ENCODE measurements around the gene LPIN1. TPM values are rescaled to one million over a fixed set of nuclear protein-coding genes. Genes with fewer than 3 reads are reported as not detected.

Gene LPIN1
- total and polyA plus RNA-seq, 4 donors, result 10.1 to 27.4 (median 13.4) TPM

- Histone ChIP-seq H3K4me3 (ENCODE audit: low read depth in 1 of 3, low read length in 3 of 3) (no peak overlapping the region), H3K4me1 (ENCODE audit: control insufficient read depth in 4 of 4, insufficient read depth in 4 of 4, low read length in 3 of 4) (peaks cover 0 to 10% (median 6%) of the 10 kb centered on the region in 4 donors), H3K27me3 (ENCODE audit: control insufficient read depth in 4 of 4, insufficient read depth in 4 of 4, low read length in 3 of 4) (no peaks in the 10 kb centered on the region), H3K27ac (ENCODE audit: low read depth in 1 of 2, low read length in 2 of 2) (no peak overlapping the region), H3K9ac (ENCODE audit: low read depth in 1 of 2, low read length in 2 of 2) (no peak overlapping the region), H3K36me3 (ENCODE audit: control insufficient read depth in 4 of 4, insufficient read depth in 3 of 4, low read depth in 1 of 4, low read length in 3 of 4) (peaks cover 20 to 41% (median 30%) of the 10 kb centered on the region in 4 donors), H3K9me3 (ENCODE audit: control insufficient read depth in 4 of 4, low read length in 3 of 4) (no peaks in the 10 kb centered on the region)
- WGBS, result 92% methylated on average over 5 of the region's 5 CpGs
- DNase-seq (ENCODE audit: low spot score), result no peak
- TF ChIP-seq GABPA (IDR thresholded peaks at IDR 0.05 in 1 of 2, conservative IDR thresholded peaks at IDR 0.05 in 1 of 2), result no peak
- no peak for TF ChIP-seq FOXA1 (IDR thresholded peaks at IDR 0.05)
- TF ChIP-seq NR2F2 (IDR thresholded peaks at IDR 0.05), result no peak
Measured at GRCh38 chr2:11766016-11766415, 19.6 kb downstream of the LPIN1 start.

- Histone ChIP-seq H3K9ac (ENCODE audit: low read depth in 1 of 2, low read length in 2 of 2) (no peak overlapping the region), H3K27ac (ENCODE audit: low read depth in 1 of 2, low read length in 2 of 2) (no peak overlapping the region), H3K4me3 (ENCODE audit: low read depth in 1 of 3, low read length in 3 of 3) (no peak overlapping the region), H3K27me3 (ENCODE audit: control insufficient read depth in 4 of 4, insufficient read depth in 4 of 4, low read length in 3 of 4) (no peaks in the 10 kb centered on the region), H3K36me3 (ENCODE audit: control insufficient read depth in 4 of 4, insufficient read depth in 3 of 4, low read depth in 1 of 4, low read length in 3 of 4) (peaks cover 27 to 52% (median 43%) of the 10 kb centered on the region in 4 donors), H3K4me1 (ENCODE audit: control insufficient read depth in 4 of 4, insufficient read depth in 4 of 4, low read length in 3 of 4) (peaks cover 0 to 13% (median 6%) of the 10 kb centered on the region in 4 donors), H3K9me3 (ENCODE audit: control insufficient read depth in 4 of 4, low read length in 3 of 4) (no peaks in the 10 kb centered on the region)
- TF ChIP-seq REST (IDR thresholded peaks at IDR 0.05) (no peak), HNF4A (conservative IDR thresholded peaks at IDR 0.05) (no peak), TAF1 (conservative IDR thresholded peaks at IDR 0.05) (no peak), MAX (IDR thresholded peaks at IDR 0.05) (no peak), RAD21 (IDR thresholded peaks at IDR 0.05) (no peak)
- WGBS, result 87% methylated on average over 7 of the region's 7 CpGs
- no peak for DNase-seq (ENCODE audit: low spot score)
Measured at GRCh38 chr2:11767779-11768178, 21.3 kb downstream of the LPIN1 start.

GRCh38 chr2:11768946-11769345 is 22.5 kb downstream of the LPIN1 start:
- WGBS, result 80% methylated on average over 3 of the region's 3 CpGs
- no peaks in the 10 kb centered on the region for H3K9me3 ChIP-seq (ENCODE audit: control insufficient read depth in 4 of 4, low read length in 3 of 4)
- no peak overlapping the region for H3K9ac ChIP-seq (ENCODE audit: low read depth in 1 of 2, low read length in 2 of 2)
- H3K36me3 ChIP-seq (ENCODE audit: control insufficient read depth in 4 of 4, insufficient read depth in 3 of 4, low read depth in 1 of 4, low read length in 3 of 4), result peaks cover 29 to 60% (median 49%) of the 10 kb centered on the region in 4 donors
- no peak overlapping the region for H3K27ac ChIP-seq (ENCODE audit: low read depth in 1 of 2, low read length in 2 of 2)
- H3K27me3 ChIP-seq (ENCODE audit: control insufficient read depth in 4 of 4, insufficient read depth in 4 of 4, low read length in 3 of 4), result no peaks in the 10 kb centered on the region
- H3K4me3 ChIP-seq (ENCODE audit: low read depth in 1 of 3, low read length in 3 of 3), result no peak overlapping the region
- peaks cover 0 to 13% (median 6%) of the 10 kb centered on the region in 4 donors for H3K4me1 ChIP-seq (ENCODE audit: control insufficient read depth in 4 of 4, insufficient read depth in 4 of 4, low read length in 3 of 4)
- TF ChIP-seq TAF1 (conservative IDR thresholded peaks at IDR 0.05) (no peak), FOXA1 (IDR thresholded peaks at IDR 0.05) (no peak), RXRA (IDR thresholded peaks at IDR 0.05) (no peak), REST (IDR thresholded peaks at IDR 0.05) (no peak), RAD21 (IDR thresholded peaks at IDR 0.05) (no peak), JUND (IDR thresholded peaks at IDR 0.05) (no peak), HNF4A (conservative IDR thresholded peaks at IDR 0.05) (no peak), EGR1 (IDR thresholded peaks at IDR 0.05; ENCODE audit: low read depth in 2 of 2) (no peak), NR2F2 (IDR thresholded peaks at IDR 0.05) (no peak), YY1 (IDR thresholded peaks at IDR 0.05) (no peak), GABPA (IDR thresholded peaks at IDR 0.05 in 1 of 2, conservative IDR thresholded peaks at IDR 0.05 in 1 of 2) (no peak), CTCF (IDR thresholded peaks at IDR 0.05; ENCODE audit: low read depth, low read length, missing input control) (no peak), ATF3 (IDR thresholded peaks at IDR 0.05) (no peak), ZBTB33 (IDR thresholded peaks at IDR 0.05) (no peak)
- no peak for DNase-seq (ENCODE audit: low spot score)

All from liver (tissue), 9 donors.